Measurements from ENCODE around the gene CRIP2.

Gene CRIP2

GRCh38 chr14:105476831-105477659 lies 2.4 kb downstream of the CRIP2 start:
- no peak for DNase-seq (ENCODE audit: low read depth in 2 of 2)

GRCh38 chr14:105477660-105478397 lies 3.2 kb downstream of the CRIP2 start:
- no peak for DNase-seq (ENCODE audit: low read depth in 2 of 2)

- DNase-seq (ENCODE audit: low read depth in 2 of 2) = no peak
Measured at GRCh38 chr14:105478398-105479251, 4.0 kb downstream of the CRIP2 start.

GRCh38 chr14:105479431-105480158 lies 5.0 kb downstream of the CRIP2 start:
- DNase-seq (ENCODE audit: low read depth in 2 of 2) = no peak

- no peak for DNase-seq (ENCODE audit: low read depth in 2 of 2)
Measured at GRCh38 chr14:105480199-105480746, 5.7 kb downstream of the CRIP2 start.

GRCh38 chr14:105480807-105481801 lies 6.5 kb downstream of the CRIP2 start:
- peak; percentile 71 to 75 for DNase-seq (ENCODE audit: low read depth in 2 of 2)

- peak; percentile 79 to 87 for DNase-seq (ENCODE audit: low read depth in 2 of 2)
Measured at GRCh38 chr14:105481886-105482457, 7.4 kb downstream of the CRIP2 start.

GRCh38 chr14:105482486-105483110 lies 8.0 kb downstream of the CRIP2 start:
- no peak for DNase-seq (ENCODE audit: low read depth in 2 of 2)

- no peak for DNase-seq (ENCODE audit: low read depth in 2 of 2)
Measured at GRCh38 chr14:105483300-105484068, 8.9 kb downstream of the CRIP2 start.

GRCh38 chr14:105484069-105484996 lies 9.7 kb downstream of the CRIP2 start:
- no peak for DNase-seq (ENCODE audit: low read depth in 2 of 2)

- DNase-seq (ENCODE audit: low read depth in 2 of 2) = no peak
Measured at GRCh38 chr14:105484997-105485393, 10.4 kb downstream of the CRIP2 start.

GRCh38 chr14:105485739-105486162 lies 11.1 kb downstream of the CRIP2 start:
- DNase-seq (ENCODE audit: low read depth in 2 of 2) = no peak

- DNase-seq (ENCODE audit: low read depth in 2 of 2) = no peak
Measured at GRCh38 chr14:105486163-105486973, 11.7 kb downstream of the CRIP2 start, which contains the start of gene CRIP1. Gene CRIP1, plus strand, starts transcription at chr14:105486886. Its CDS starts 374 bp downstream, at chr14:105487260.

GRCh38 chr14:105486974-105487448 lies 12.4 kb downstream of the CRIP2 start:
- no peak for DNase-seq (ENCODE audit: low read depth in 2 of 2)

GRCh38 chr14:105487449-105487985 lies 12.9 kb downstream of the CRIP2 start:
- no peak for DNase-seq (ENCODE audit: low read depth in 2 of 2)

All from activated CD8-positive, alpha-beta memory T cell treated with anti-CD3 and anti-CD28 coated beads for 4 hours (primary cell).